ENCODE measurements around the gene BID.
"Not testable (repeated sequence)": the region's sequence is repeated elsewhere in the genome, so short reads cannot be mapped to it uniquely, and the experiment has no call there.

Gene BID

GRCh38 chr22:17699696-17700340 is 74.5 kb downstream of the BID start:
- no peak for DNase-seq (ENCODE audit: low spot score)

GRCh38 chr22:17698948-17699347 is 75.3 kb downstream of the BID start:
- no peak for DNase-seq (ENCODE audit: low spot score)

- DNase-seq (ENCODE audit: low spot score) = not testable (repeated sequence)
Measured at GRCh38 chr22:17698276-17698675, 76.0 kb downstream of the BID start.

DNA sequence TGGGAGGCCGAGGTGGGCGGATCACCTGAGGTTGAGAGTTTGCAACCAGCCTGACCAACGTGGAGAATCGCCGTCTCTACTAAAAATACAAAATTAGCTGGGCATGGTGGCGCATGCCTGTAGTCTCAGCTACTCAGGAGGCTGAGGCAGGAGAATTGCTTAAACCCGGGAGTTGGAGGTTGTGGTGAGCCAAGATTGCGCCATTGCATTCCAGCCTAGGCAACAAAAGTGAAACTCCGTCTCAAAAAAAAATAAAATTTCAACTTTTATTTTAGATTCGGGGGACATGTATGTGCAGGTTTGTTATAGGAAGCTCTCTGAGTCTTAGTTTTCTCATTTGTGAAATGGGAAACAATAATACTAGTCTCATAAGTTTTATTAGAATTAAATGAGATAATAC is 77.1 kb downstream of the BID start:
- not testable (repeated sequence) for DNase-seq (ENCODE audit: low spot score)

DNA sequence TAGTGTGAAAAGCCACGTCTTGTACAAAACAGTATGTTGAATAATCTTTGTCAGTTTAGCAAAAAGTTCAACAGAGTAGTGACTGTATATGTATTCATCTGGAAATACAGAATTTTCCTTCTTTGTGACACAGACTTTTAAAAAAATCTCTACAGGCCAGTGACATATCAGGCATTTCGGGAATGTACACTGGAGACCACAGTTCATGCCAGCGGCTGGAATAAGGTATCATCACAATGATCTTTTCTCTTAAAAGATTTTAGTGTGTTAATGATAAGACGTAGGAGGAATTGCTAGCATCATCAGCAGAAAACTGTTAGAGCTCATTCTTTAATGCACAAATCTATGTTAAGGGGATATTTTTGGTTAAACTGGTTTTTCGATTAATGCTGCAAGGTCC is 78.3 kb downstream of the BID start:
- DNase-seq (ENCODE audit: low spot score) = no peak

GRCh38 chr22:17694752-17695151 is 79.5 kb downstream of the BID start:
- DNase-seq (ENCODE audit: low spot score) = no peak

GRCh38 chr22:17694193-17694592 is 80.1 kb downstream of the BID start:
- no peak for DNase-seq (ENCODE audit: low spot score)

DNA sequence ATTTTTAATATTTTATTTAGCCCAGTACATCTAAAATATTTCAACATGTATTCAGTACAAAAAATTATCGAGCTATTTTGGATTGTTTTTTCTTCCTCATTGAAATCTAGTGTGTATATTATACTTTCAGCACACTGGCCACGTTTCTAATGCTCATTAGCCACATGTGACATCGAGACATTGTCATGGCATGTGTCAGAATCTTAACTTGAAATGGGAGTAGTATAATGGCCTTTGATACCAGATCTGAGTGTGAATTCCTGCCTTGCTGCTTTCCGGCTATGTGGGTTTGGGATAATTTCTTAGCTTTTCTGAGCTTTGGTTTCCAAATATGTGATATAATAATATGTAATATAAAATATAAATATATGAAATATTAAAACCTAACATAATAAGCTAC is 81.4 kb downstream of the BID start:
- DNase-seq (ENCODE audit: low spot score) = no peak

DNA sequence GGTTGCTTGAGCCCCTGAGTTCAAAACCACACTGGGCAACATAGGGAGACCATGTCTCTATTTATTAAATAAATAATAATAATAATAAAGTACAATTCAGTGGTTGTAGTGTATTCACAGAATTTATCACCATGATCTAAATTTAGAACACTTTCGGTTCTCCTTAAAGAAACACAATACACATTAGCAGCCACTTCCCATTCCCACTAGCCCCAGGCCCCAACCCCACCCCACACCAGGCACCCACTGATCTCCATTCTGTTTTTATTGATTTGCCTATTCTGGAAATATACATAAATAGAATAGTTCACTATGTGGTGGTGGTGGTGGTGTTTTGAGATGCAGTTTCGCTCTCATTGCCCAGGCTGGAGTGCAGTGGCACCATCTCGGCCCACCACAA is 90.0 kb downstream of the BID start:
- DNase-seq (ENCODE audit: low spot score) = no peak
